ENCODE data around the gene PRX.
"Not testable (repeated sequence)": the region's sequence is repeated elsewhere in the genome, so short reads cannot be mapped to it uniquely, and the experiment has no call there.

The PRX gene, protein sequence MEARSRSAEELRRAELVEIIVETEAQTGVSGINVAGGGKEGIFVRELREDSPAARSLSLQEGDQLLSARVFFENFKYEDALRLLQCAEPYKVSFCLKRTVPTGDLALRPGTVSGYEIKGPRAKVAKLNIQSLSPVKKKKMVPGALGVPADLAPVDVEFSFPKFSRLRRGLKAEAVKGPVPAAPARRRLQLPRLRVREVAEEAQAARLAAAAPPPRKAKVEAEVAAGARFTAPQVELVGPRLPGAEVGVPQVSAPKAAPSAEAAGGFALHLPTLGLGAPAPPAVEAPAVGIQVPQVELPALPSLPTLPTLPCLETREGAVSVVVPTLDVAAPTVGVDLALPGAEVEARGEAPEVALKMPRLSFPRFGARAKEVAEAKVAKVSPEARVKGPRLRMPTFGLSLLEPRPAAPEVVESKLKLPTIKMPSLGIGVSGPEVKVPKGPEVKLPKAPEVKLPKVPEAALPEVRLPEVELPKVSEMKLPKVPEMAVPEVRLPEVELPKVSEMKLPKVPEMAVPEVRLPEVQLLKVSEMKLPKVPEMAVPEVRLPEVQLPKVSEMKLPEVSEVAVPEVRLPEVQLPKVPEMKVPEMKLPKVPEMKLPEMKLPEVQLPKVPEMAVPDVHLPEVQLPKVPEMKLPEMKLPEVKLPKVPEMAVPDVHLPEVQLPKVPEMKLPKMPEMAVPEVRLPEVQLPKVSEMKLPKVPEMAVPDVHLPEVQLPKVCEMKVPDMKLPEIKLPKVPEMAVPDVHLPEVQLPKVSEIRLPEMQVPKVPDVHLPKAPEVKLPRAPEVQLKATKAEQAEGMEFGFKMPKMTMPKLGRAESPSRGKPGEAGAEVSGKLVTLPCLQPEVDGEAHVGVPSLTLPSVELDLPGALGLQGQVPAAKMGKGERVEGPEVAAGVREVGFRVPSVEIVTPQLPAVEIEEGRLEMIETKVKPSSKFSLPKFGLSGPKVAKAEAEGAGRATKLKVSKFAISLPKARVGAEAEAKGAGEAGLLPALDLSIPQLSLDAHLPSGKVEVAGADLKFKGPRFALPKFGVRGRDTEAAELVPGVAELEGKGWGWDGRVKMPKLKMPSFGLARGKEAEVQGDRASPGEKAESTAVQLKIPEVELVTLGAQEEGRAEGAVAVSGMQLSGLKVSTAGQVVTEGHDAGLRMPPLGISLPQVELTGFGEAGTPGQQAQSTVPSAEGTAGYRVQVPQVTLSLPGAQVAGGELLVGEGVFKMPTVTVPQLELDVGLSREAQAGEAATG (N-terminal part only)

DNA sequence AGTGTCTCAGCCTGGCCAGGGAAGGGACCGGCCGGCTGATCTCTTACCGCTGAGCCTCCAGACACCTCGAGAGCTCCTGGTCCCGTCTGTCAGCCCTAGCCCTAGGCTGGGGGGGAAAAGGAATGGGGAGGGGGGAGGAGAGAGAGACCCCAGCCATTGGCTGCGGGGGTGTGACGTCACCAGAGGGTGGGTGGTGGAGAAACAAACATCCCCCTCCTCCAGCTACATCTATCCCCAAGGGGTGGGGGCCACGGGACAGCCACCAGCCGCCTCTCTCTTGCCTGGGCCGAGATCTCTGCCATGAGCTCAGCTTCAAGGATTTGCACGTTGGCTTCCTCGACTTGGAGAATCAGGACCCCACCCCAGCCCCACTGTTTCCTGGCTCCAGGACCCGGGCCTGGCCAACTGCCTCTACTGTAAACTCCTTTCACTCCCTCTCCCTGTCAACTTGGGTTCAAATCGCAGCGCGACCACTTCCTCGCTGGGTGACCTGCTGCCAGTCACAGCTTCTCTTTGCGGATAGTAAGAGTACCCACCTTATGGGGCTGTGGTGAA, at the start of gene PRX:
Gene PRX, minus strand, starts transcription at position 88 of the 555 bp plus-strand sequence. CDS start 5,446 bp downstream, outside the sequence.
- Histone ChIP-seq H3K27me3 (ENCODE audit: control insufficient read depth in 5 of 5, insufficient read depth in 4 of 5, low read length in 5 of 5) (peaks cover 0 to 3% (median 0%) of the 10 kb centered on the region in 5 donors), H3K36me3 (ENCODE audit: control insufficient read depth in 5 of 5, insufficient read depth in 5 of 5, low read length in 5 of 5) (no peaks in the 10 kb centered on the region), H3K9ac (ENCODE audit: low read length in 5 of 5) (no peak within 1 kb of the TSS), H3K27ac (ENCODE audit: low read depth, low read length) (no peak within 1 kb of the TSS), H3K9me3 (ENCODE audit: control insufficient read depth in 5 of 5, low read length in 5 of 5) (no peaks in the 10 kb centered on the region), H3K4me1 (ENCODE audit: control insufficient read depth in 5 of 5, insufficient read depth in 5 of 5, low read length in 5 of 5) (peaks cover 0 to 53% (median 33%) of the 10 kb centered on the region in 5 donors), H3K4me3 (ENCODE audit: low read depth in 1 of 5, low read length in 5 of 5) (no peak within 1 kb of the TSS)

DNA sequence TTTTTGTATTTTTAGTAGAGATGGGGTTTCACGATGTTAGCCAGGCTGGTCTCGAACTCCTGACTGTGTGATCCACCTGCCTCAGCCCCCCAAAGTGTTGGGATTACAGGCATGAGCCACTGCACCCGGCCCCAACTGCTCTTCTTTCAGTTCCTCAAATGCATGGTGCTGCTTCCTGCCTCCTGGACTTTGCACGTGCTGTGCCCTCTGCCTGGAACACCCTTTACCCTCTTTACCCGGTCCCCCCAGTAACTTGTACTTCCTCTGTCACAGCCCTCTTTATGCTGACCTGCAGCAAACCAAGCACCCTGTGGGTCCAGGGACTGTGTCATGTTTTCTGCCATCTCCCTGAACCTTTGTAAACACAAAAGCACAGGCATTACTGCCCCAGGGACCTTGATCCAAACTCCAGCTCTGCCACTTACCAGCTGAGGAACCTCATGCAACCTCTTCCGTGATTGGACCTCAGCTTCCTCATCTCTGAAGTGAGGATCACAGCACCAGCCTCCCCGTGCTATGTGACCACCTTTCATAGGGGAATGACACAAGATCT, 48.6 kb upstream of the PRX start:
- Histone ChIP-seq H3K27ac (ENCODE audit: low read depth, low read length) (no peak overlapping the region), H3K4me1 (ENCODE audit: control insufficient read depth in 5 of 5, insufficient read depth in 5 of 5, low read length in 5 of 5) (peaks cover 13 to 53% (median 48%) of the 10 kb centered on the region in 5 donors), H3K9ac (ENCODE audit: low read length in 5 of 5) (no peak overlapping the region), H3K36me3 (ENCODE audit: control insufficient read depth in 5 of 5, insufficient read depth in 5 of 5, low read length in 5 of 5) (peaks cover 0 to 20% (median 9%) of the 10 kb centered on the region in 5 donors), H3K4me3 (ENCODE audit: low read depth in 1 of 5, low read length in 5 of 5) (peak overlapping the region in 1 of 5 donors; percentile 34), H3K27me3 (ENCODE audit: control insufficient read depth in 5 of 5, insufficient read depth in 4 of 5, low read length in 5 of 5) (no peaks in the 10 kb centered on the region), H3K9me3 (ENCODE audit: control insufficient read depth in 5 of 5, low read length in 5 of 5) (no peaks in the 10 kb centered on the region)

DNA sequence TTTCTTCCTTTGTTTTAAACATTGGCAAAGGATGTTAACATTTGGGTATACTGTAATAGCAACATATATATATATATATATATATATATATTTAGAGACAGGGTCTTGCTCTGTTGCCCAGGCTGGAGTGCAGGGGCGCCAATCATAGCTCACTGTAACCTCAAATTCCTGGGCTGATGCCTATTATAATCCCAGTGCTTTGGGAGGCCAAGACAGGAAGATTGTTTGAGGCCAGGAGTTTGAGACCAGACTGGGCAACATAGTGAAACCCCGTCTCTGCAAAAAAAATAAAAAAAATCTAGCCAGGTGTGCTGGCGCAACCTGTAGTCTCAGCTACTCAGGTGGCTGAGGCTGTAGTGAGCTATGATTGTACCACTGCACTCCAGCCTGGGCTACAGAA, 47.0 kb upstream of the PRX start:
- Histone ChIP-seq H3K4me3 (ENCODE audit: low read depth in 1 of 5, low read length in 5 of 5) (no peak overlapping the region), H3K4me1 (ENCODE audit: control insufficient read depth in 5 of 5, insufficient read depth in 5 of 5, low read length in 5 of 5) (peaks cover 7 to 41% (median 37%) of the 10 kb centered on the region in 5 donors), H3K9me3 (ENCODE audit: control insufficient read depth in 5 of 5, low read length in 5 of 5) (no peaks in the 10 kb centered on the region), H3K9ac (ENCODE audit: low read length in 5 of 5) (no peak overlapping the region), H3K36me3 (ENCODE audit: control insufficient read depth in 5 of 5, insufficient read depth in 5 of 5, low read length in 5 of 5) (peaks cover 0 to 28% (median 13%) of the 10 kb centered on the region in 5 donors), H3K27me3 (ENCODE audit: control insufficient read depth in 5 of 5, insufficient read depth in 4 of 5, low read length in 5 of 5) (no peaks in the 10 kb centered on the region), H3K27ac (ENCODE audit: low read depth, low read length) (no peak overlapping the region)

DNA sequence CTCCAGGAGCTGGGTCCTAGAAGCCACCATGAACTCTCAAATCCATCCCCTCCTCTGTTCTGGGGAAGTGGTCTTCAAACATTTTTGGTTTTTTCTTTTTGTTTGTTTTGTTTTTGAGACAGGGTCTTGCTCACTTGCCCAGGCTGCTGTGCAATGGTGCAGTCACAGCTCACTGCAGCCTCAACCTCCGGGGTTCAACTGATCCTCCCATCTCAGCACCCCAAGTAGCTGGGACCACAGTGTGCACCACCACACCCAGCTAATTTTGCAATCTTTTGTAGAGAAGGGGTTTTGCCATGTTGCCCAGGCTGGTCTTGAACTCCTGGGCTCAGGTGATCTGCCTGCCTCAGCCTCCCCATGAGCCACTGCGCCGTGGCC, 45.4 kb upstream of the PRX start:
- Histone ChIP-seq H3K9ac (ENCODE audit: low read length in 5 of 5) (no peak overlapping the region), H3K36me3 (ENCODE audit: control insufficient read depth in 5 of 5, insufficient read depth in 5 of 5, low read length in 5 of 5) (peaks cover 0 to 40% (median 14%) of the 10 kb centered on the region in 5 donors), H3K9me3 (ENCODE audit: control insufficient read depth in 5 of 5, low read length in 5 of 5) (no peaks in the 10 kb centered on the region), H3K4me1 (ENCODE audit: control insufficient read depth in 5 of 5, insufficient read depth in 5 of 5, low read length in 5 of 5) (peaks cover 3 to 27% (median 21%) of the 10 kb centered on the region in 5 donors), H3K27ac (ENCODE audit: low read depth, low read length) (no peak overlapping the region), H3K4me3 (ENCODE audit: low read depth in 1 of 5, low read length in 5 of 5) (no peak overlapping the region), H3K27me3 (ENCODE audit: control insufficient read depth in 5 of 5, insufficient read depth in 4 of 5, low read length in 5 of 5) (no peaks in the 10 kb centered on the region)

DNA sequence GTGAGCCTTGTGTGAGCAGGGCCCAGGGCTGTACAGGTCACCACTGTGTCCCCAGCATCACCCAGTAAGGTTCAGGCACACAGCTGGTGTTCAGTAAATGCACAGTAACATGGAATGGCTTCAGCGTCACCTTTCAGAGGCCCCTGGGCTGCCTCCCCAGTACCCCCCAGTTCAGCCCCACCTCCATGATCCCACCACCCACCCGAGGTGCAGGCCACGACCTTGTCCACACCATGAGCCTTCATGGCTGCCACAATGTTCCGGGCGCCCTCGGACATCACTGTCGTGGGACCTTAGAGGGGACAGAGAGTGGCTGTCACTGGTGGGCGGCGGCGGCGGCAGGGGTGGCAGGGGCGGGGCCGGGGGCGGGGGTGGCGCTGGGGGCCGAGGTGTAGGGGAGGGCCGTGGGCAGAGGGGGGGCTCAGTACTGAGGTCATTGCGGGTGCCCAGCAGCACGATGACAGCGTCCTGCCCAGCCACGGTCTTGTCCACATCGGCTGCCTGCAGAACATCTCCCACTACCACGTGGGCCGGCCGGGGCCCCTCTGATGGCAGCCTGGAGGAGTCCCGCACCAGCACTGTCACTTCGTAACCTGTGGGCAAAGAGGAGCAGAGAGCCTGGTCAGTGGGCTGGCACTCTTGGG, 44.9 kb upstream of the PRX start:
- Histone ChIP-seq H3K4me1 (ENCODE audit: control insufficient read depth in 5 of 5, insufficient read depth in 5 of 5, low read length in 5 of 5) (peaks cover 3 to 25% (median 18%) of the 10 kb centered on the region in 5 donors), H3K36me3 (ENCODE audit: control insufficient read depth in 5 of 5, insufficient read depth in 5 of 5, low read length in 5 of 5) (peaks cover 0 to 45% (median 14%) of the 10 kb centered on the region in 5 donors)

DNA sequence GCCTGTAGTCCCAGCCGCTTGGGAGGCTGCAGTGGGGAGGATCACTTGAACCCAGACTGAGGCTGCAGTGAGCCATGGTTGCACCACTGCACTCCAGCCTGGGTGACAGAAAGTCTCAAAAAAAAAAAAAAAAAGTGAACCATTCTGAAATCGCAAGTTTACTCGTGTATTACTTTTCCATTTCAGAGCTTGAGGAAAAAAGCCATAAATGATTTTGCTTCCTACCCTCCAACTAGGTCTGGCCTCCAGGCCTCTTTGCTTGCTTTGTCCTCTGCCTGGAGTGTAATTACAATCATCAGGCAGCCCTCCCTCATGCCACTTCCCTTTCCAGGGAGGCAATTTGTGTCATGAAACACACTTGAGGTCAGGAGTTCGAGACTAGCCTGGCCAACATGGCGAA, 43.9 kb upstream of the PRX start:
- H3K4me1 ChIP-seq (ENCODE audit: control insufficient read depth in 5 of 5, insufficient read depth in 5 of 5, low read length in 5 of 5) = peaks cover 3 to 20% (median 13%) of the 10 kb centered on the region in 5 donors
- H3K9ac ChIP-seq (ENCODE audit: low read length in 5 of 5) = no peak overlapping the region
- no peaks in the 10 kb centered on the region for H3K9me3 ChIP-seq (ENCODE audit: control insufficient read depth in 5 of 5, low read length in 5 of 5)
- H3K4me3 ChIP-seq (ENCODE audit: low read depth in 1 of 5, low read length in 5 of 5) = no peak overlapping the region
- no peak overlapping the region for H3K27ac ChIP-seq (ENCODE audit: low read depth, low read length)
- peaks cover 0 to 49% (median 14%) of the 10 kb centered on the region in 5 donors for H3K36me3 ChIP-seq (ENCODE audit: control insufficient read depth in 5 of 5, insufficient read depth in 5 of 5, low read length in 5 of 5)
- H3K27me3 ChIP-seq (ENCODE audit: control insufficient read depth in 5 of 5, insufficient read depth in 4 of 5, low read length in 5 of 5) = no peaks in the 10 kb centered on the region

More for the DNA sequence above, 44.9 kb upstream of the PRX start:
- Histone ChIP-seq H3K4me3 (ENCODE audit: low read depth in 1 of 5, low read length in 5 of 5) (no peak overlapping the region), H3K27ac (ENCODE audit: low read depth, low read length) (no peak overlapping the region), H3K9ac (ENCODE audit: low read length in 5 of 5) (no peak overlapping the region), H3K9me3 (ENCODE audit: control insufficient read depth in 5 of 5, low read length in 5 of 5) (no peaks in the 10 kb centered on the region), H3K27me3 (ENCODE audit: control insufficient read depth in 5 of 5, insufficient read depth in 4 of 5, low read length in 5 of 5) (no peaks in the 10 kb centered on the region)

DNA sequence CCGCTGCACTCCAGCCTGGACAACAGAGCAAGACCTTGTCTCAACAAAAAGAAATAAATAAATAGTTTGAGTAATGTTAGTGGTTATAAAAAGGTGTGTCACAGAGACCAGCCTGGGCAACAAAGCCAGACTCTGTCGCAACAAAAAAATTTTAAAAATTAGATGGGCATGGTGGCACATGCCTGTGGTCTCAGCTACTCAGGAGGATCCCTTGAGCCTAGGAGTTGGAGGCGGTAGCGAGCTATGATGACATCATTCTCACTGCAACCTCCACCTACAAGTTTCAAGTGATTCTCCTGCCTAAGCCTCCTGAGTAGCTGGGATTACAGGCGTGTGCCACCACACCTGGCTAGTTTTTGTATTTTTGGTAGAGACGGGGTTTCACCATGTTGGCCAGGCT, 40.8 kb upstream of the PRX start:
- H3K36me3 ChIP-seq (ENCODE audit: control insufficient read depth in 5 of 5, insufficient read depth in 5 of 5, low read length in 5 of 5) = peaks cover 3 to 65% (median 25%) of the 10 kb centered on the region in 5 donors
- H3K9me3 ChIP-seq (ENCODE audit: control insufficient read depth in 5 of 5, low read length in 5 of 5); H3K9ac ChIP-seq (ENCODE audit: low read length in 5 of 5); H3K27ac ChIP-seq (ENCODE audit: low read depth, low read length); H3K27me3 ChIP-seq (ENCODE audit: control insufficient read depth in 5 of 5, insufficient read depth in 4 of 5, low read length in 5 of 5); H3K4me3 ChIP-seq (ENCODE audit: low read depth in 1 of 5, low read length in 5 of 5); H3K4me1 ChIP-seq (ENCODE audit: control insufficient read depth in 5 of 5, insufficient read depth in 5 of 5, low read length in 5 of 5): not testable (repeated sequence)

DNA sequence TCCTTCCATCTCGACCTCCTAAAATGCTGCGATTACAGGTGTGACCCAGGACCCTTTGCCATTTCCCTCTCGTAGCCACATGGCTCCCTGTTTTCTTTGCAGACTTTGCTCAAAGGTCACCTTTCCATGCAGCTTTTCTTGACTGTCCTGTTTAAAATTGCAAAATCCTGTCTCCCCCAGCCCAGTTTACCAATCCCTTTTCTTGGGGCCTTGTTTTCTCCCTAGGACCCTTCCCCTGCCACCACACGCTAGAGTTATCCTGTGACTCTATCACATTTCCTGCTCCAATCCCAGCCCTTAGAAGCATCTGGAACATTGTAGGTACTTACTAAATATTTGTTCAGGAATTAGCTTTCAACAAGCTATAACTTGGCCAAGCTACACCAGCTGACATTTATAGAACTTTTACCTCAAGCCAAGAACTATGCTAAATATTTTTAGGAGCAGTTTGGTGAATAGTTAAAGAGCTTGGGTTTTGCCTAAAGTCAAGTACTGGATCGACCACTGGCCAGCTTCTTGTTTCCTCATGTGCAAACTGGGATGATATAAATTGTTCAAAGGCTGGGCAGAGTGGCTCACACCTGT, 40.1 kb upstream of the PRX start:
- H3K9me3 ChIP-seq (ENCODE audit: control insufficient read depth in 5 of 5, low read length in 5 of 5) = no peaks in the 10 kb centered on the region
- H3K9ac ChIP-seq (ENCODE audit: low read length in 5 of 5) = no peak overlapping the region
- peaks cover 3 to 65% (median 30%) of the 10 kb centered on the region in 5 donors for H3K36me3 ChIP-seq (ENCODE audit: control insufficient read depth in 5 of 5, insufficient read depth in 5 of 5, low read length in 5 of 5)
- H3K27me3 ChIP-seq (ENCODE audit: control insufficient read depth in 5 of 5, insufficient read depth in 4 of 5, low read length in 5 of 5) = no peaks in the 10 kb centered on the region
- H3K27ac ChIP-seq (ENCODE audit: low read depth, low read length) = no peak overlapping the region
- H3K4me1 ChIP-seq (ENCODE audit: control insufficient read depth in 5 of 5, insufficient read depth in 5 of 5, low read length in 5 of 5) = no peaks in the 10 kb centered on the region
- no peak overlapping the region for H3K4me3 ChIP-seq (ENCODE audit: low read depth in 1 of 5, low read length in 5 of 5)

All from subcutaneous abdominal adipose tissue (tissue), 5 donors.